ENCODE results near the gene CBL. TPM values are rescaled to one million over a fixed set of nuclear protein-coding genes. Genes with fewer than 3 reads are reported as not detected.

CBL gene
- total RNA-seq, 1 donor from 2014 or later = 39.0 TPM

- peaks cover 29% of the 10 kb centered on the region for H3K4me1 ChIP-seq
- no peaks in the 10 kb centered on the region for H3K36me3 ChIP-seq
- no peak overlapping the region for H3K4me3 ChIP-seq
- H3K27ac ChIP-seq = peak overlapping the region; percentile 37
- TF ChIP-seq CTCF (IDR thresholded peaks at IDR 0.05) = no peak
- no peak for DNase-seq
- ATAC-seq = no peak
- no peaks in the 10 kb centered on the region for H3K9me3 ChIP-seq
- no peaks in the 10 kb centered on the region for H3K27me3 ChIP-seq (ENCODE audit: low read depth)
- intact Hi-C loops (cut with DNase I) = no loop called here
Observed at GRCh38 chr11:119262668-119263351, 56.7 kb downstream of the CBL start.

GRCh38 chr11:119263352-119263940 lies 57.3 kb downstream of the CBL start:
- H3K36me3 ChIP-seq = no peaks in the 10 kb centered on the region
- H3K27me3 ChIP-seq (ENCODE audit: low read depth) = no peaks in the 10 kb centered on the region
- ATAC-seq (no peak), DNase-seq (no peak)
- no peaks in the 10 kb centered on the region for H3K9me3 ChIP-seq
- no peak for TF ChIP-seq CTCF (IDR thresholded peaks at IDR 0.05)
- H3K4me3 ChIP-seq = no peak overlapping the region
- peaks cover 32% of the 10 kb centered on the region for H3K4me1 ChIP-seq
- intact Hi-C loops (cut with DNase I) = no loop called here
- H3K27ac ChIP-seq = peak overlapping the region; percentile 37

DNA sequence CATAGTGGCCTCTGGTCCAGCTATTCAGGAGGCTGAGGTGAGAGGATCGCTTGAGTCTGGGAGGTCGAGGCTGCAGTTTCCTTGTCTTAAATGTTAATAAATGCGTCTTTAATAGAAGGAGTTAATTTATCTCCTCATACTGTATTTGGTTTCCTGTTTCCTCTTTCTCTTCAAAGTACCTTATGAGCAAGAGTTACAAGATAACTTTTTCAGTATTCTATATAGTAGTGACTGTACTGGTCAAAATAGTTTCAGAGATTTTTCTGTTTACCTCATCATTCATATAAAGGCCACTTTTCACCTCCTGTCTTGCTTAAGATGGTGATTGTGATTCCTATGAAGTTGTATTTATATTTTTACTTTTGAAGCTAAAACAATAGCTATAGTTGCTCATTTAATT lies 59.9 kb downstream of the CBL start:
- TF ChIP-seq CTCF (IDR thresholded peaks at IDR 0.05) = no peak
- no peak for ATAC-seq

GRCh38 chr11:119266517-119267255 lies 60.5 kb downstream of the CBL start:
- Histone ChIP-seq H3K27ac (no peak overlapping the region), H3K9me3 (no peaks in the 10 kb centered on the region), H3K27me3 (ENCODE audit: low read depth) (no peaks in the 10 kb centered on the region), H3K36me3 (peaks cover 1% of the 10 kb centered on the region), H3K4me1 (peaks cover 32% of the 10 kb centered on the region), H3K4me3 (no peak overlapping the region)
- DNase-seq (no peak), ATAC-seq (no peak)
- TF ChIP-seq CTCF (IDR thresholded peaks at IDR 0.05) = no peak
- intact Hi-C loops (cut with DNase I) = no loop called here

More for the DNA sequence above, 59.9 kb downstream of the CBL start:
- no peak overlapping the region for H3K27ac ChIP-seq
- no peaks in the 10 kb centered on the region for H3K36me3 ChIP-seq
- DNase-seq = no peak
- H3K27me3 ChIP-seq (ENCODE audit: low read depth) = no peaks in the 10 kb centered on the region
- intact Hi-C loops (cut with DNase I) = no loop called here
- H3K4me1 ChIP-seq = peaks cover 32% of the 10 kb centered on the region
- H3K4me3 ChIP-seq = no peak overlapping the region
- H3K9me3 ChIP-seq = no peaks in the 10 kb centered on the region

DNA sequence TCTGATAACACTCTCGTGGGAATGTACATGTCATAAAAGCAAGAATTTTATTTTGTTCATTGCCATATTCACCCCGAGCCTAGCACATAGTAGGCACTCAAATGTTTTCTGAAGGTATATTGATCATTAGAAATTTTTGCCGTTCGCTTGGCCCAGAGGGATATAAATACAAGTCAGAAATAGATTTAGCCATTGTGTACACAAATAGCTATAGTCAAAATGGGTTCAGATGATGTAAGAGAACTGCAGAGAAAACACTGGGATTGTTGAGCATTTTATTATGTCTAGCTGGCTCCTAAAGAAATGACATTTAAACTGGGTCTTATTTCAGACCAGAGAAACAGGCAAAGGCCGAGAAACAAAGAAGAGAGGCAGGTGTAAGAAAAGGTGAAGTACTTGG lies 61.5 kb downstream of the CBL start:
- Histone ChIP-seq H3K4me1 (peaks cover 23% of the 10 kb centered on the region), H3K36me3 (peaks cover 11% of the 10 kb centered on the region), H3K27ac (no peak overlapping the region), H3K27me3 (ENCODE audit: low read depth) (no peaks in the 10 kb centered on the region), H3K4me3 (no peak overlapping the region), H3K9me3 (no peaks in the 10 kb centered on the region)
- intact Hi-C loops (cut with DNase I) = no loop called here
- no peak for TF ChIP-seq CTCF (IDR thresholded peaks at IDR 0.05)
- no peak for DNase-seq
- no peak for ATAC-seq
